HL-60 (cell line): ENCODE results near the gene IPO13.

ENCODE experiments used
- CTCF ChIP-seq: IDR thresholded peaks from one replicate; pipeline ENCODE4 v1.5.1; 2011; ENCODE audit warnings: low read length, control low read depth, inconsistent platforms; ENCODE audit not compliant: insufficient read depth
- GABPA ChIP-seq: IDR thresholded peaks from 2 replicates; pipeline ENCODE4 v1.6.1; 2012; ENCODE audit warnings: low read depth
- POLR2AphosphoS5 ChIP-seq: IDR thresholded peaks from 2 replicates; pipeline ENCODE4 v1.6.1; 2012; ENCODE audit warnings: low read depth
- REST ChIP-seq: IDR thresholded peaks from 2 replicates; pipeline ENCODE4 v1.6.1; 2012; ENCODE audit warnings: low read depth; ENCODE audit not compliant: insufficient replicate concordance
- SPI1 ChIP-seq: IDR thresholded peaks from 2 replicates; pipeline ENCODE4 v1.6.1; 2012; ENCODE audit warnings: low read depth, mild to moderate bottlenecking, borderline replicate concordance

- TF ChIP-seq CTCF (no peak), REST (no peak), POLR2AphosphoS5 (no peak), GABPA (no peak), SPI1 (no peak)
Measured at GRCh38 chr1:43963006-43963405, 16.3 kb downstream of the IPO13 start.
